GM12874 (cell line): ENCODE measurements around the gene HPN.
A peak's percentile ranks its signal among the peaks of the same experiment; 100 is the strongest.

Source experiments
- TF ChIP-seq, protein P1 (sequence below): IDR thresholded peaks from 2 replicates; pipeline ENCODE4 v1.5.1; 2011; ENCODE audit warnings: low read depth, mild to moderate bottlenecking, control low read depth, low read length, moderate library complexity; ENCODE audit not compliant: insufficient read depth

Gene HPN

DNA sequence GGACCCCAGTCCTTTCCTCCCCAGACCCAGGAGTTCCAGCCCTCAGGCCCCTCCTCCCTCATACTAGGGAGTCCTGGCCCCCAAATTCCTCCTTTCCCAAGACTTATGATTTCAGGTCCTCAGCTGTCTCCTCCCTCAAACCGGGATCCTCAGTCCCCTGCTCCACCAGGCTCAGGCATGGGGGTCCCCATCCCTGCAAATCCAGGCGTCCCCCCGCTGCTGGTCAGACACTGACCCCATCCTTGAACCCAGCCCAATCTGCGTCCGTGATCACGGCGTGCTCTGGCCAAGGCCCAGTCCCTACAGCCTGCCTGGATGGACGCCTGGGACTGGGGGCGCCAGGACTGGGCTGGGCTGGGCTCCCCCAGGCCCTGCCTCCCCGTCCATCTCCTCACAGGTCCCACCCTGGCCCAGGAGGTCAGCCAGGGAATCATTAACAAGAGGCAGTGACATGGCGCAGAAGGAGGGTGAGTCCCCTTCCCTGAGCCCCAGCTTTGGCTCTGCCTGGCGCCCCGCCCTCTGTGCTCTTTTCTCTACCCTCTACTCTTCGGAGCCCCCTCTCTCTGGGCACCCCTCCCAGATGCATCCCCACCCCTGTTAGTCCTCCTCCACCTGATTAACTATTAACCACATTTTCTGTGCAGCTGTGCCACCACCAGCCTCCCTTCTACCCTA lies 672 bp downstream of the HPN start:
- TF ChIP-seq, protein P1, sequence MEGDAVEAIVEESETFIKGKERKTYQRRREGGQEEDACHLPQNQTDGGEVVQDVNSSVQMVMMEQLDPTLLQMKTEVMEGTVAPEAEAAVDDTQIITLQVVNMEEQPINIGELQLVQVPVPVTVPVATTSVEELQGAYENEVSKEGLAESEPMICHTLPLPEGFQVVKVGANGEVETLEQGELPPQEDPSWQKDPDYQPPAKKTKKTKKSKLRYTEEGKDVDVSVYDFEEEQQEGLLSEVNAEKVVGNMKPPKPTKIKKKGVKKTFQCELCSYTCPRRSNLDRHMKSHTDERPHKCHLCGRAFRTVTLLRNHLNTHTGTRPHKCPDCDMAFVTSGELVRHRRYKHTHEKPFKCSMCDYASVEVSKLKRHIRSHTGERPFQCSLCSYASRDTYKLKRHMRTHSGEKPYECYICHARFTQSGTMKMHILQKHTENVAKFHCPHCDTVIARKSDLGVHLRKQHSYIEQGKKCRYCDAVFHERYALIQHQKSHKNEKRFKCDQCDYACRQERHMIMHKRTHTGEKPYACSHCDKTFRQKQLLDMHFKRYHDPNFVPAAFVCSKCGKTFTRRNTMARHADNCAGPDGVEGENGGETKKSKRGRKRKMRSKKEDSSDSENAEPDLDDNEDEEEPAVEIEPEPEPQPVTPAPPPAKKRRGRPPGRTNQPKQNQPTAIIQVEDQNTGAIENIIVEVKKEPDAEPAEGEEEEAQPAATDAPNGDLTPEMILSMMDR: no peak

DNA sequence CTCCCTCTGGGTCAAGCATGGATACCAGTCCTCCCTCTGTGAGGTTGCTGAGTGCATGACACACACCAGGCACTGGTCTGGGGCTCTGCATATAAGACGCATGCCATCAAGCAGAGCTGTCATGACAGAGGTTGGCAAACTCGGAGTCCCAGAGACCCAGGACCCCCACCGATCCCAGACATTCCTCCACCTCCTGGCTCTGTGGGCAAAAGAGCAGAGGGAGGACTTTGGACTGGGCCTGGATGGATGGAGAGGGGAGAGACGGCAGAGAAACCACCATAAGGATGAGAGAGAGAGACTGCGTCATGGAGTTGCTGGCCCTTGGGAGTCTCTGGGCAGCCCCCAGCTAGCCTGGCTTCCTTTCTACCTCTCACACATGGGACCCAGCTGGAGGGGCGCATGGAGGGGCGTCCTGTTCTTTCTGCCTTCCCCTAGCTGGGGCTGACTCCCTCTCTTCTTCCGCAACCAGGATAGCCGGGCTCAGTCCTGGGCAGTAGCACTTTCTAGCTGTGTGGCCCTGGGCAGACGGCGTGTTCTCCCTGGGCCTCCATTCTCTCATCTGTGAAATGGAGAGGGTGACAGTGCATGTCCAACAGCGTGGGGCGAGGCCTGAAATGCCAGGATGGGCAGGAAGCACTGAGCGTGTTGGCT lies 1.6 kb downstream of the HPN start:
- TF ChIP-seq, protein P1: no peak

DNA sequence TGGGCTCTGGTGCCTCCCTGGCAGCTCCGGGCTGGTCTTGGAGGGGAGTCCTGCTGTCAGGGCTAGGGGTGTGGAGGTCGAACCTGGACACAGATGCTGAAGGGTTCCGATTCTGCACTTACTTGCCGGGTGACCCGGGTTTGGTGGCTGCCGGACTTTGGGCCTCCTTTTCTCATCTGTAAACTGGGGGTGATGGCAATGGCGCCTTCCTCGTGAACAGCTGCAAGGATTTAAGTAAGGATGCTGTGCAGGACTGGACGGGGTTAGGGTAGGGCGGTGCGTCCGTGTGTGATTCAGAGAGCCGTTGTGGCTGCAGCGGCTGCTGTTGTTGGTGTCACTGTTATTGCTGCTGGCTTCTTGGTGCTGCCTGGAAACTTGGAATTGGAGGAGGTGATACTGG lies 2.4 kb downstream of the HPN start:
- TF ChIP-seq, protein P1: no peak

DNA sequence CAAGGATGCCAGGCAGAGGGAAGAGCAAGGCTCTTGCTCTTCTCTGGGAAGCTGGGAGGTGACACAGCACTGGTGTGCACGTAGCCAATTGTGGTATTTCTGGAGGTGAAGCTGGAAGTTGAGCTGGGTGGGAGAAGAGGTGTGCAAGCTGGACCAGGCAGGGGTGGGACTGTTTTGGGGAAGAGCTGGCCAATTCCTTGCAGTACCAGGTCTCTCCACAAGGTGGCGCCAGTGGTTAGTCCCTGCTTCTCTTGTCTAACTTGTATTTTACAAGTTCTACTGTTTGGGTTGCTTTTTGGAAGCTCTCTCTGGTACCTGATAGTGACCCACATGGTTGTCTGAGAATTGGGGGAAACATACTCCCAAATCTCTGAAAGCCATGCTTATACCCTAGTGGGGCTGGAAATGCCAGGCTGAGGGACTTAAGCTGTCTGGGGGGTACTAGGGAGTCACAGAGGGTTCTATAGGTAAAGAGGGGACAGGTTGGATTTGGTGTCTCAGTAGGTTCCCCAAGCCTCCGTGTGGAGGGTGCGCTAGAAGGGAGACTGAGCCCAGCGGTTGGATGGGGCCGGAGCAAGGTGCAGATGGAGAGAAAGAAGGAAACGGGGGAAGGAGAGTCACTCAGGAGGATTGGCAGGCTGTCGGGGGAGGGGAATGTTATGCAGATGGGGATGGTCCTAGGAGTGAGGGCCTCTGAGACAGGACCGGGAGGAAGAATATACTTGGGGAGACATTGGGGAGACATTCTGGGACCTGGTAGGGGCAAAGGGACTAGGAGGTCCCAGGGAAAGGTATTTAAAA lies 3.0 kb downstream of the HPN start:
- TF ChIP-seq, protein P1: peak; percentile 98

DNA sequence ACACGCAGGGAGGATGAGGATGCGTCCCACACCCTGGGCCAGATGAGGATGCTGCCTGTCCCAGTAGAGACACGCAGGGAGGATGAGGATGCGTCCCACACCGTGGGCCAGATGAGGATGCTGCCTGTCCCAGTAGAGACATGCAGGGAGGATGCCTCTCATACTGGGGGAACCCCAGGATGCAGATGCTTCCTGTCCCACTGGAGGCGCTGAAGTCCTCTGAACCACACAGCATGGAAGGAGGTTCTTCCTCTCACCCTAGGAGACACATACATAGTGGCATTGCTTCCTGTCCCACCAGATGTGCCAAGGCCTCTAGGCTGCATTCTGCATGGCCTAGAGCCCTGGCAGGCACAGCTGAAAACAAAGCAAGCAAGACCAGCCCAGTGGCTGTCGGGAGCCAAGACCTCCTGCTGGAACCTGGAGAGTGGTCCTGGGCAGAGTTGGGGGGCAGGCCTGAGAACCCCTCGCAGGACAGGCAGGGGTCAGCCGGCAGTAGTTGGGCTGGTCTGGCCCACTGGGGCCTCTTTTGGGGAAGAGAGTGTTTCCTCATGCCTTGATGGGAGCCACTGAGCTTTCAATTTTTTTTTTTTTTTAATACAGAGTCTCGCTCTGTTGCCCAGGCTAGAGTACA lies 4.3 kb downstream of the HPN start:
- TF ChIP-seq, protein P1: peak; percentile 62

DNA sequence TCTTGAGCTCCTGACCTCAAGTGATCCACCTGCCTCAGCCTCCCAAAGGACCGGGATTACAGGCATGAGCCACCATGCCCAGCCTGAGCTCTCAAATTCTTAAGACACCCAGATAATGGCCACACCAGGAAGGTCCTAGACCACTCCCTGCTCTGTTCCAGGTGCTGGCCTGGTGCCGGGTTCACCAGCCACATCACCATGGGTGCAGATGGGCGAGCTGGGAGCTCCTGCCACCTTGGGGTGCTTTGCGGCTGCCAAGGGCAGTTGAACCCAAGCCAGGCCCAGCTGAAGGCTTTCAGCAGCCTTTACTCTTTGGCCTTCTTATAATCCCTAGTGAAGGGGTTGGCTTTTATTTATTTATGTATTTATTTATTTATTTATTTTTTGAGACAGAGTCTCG lies 4.9 kb downstream of the HPN start:
- TF ChIP-seq, protein P1: no peak

DNA sequence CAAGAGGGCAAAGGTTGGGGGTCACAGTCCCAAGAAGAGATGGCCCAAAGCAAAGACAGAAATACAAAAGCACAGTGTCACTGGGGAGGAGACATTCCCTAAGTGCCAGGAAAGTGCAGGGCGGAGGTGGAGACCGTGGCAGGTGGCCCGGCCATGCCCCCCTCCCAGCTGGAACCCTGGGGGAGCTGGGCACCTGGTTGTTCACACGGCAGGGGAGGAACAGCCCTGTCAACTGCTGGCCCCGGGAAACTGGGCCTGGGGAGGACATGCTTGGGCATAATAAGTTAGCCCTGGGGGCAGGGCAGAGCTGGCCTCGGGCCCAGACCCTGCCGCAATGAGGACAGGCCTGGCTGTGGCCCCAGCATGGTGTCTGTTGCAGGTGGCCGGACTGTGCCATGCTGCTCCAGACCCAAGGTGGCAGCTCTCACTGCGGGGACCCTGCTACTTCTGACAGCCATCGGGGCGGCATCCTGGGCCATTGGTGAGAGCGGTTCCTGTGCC lies 7.4 kb downstream of the HPN start:
- TF ChIP-seq, protein P1: no peak
